MCF 10A (cell line): ENCODE results near the gene NEK9. TPM values are rescaled to one million over a fixed set of nuclear protein-coding genes. Genes with fewer than 3 reads are reported as not detected.

Source experiments
- BruUV-seq: library from RNA; stranded (reverse); fragments of 400-500 nt; replicated peaks from 2 replicates; lab custom pipeline; 2021; lab: Mats Ljungman, UMichigan
- CTCF ChIA-PET: fragments of 300-600 bp; sonication (Branson Sonifier 250); formaldehyde crosslinking; extraction: SDS; loops from one replicate; lab custom pipeline; 2021; ENCODE audit warnings: antibody characterized with exemption, inconsistent platforms; lab: Yijun Ruan, JAX
- POLR2A ChIA-PET: fragments of 300-600, 350-650 bp; sonication (Branson Sonifier 250); formaldehyde crosslinking; extraction: SDS; loops from one replicate; lab custom pipeline; 2020; ENCODE audit warnings: antibody characterized with exemption, inconsistent platforms; lab: Yijun Ruan, JAX
- DNase-seq: peaks from one replicate; pipeline ENCODE4 v3.0.0-alpha.2; 2018; ENCODE audit not compliant: unreplicated experiment
- H3K27ac Mint-ChIP-seq: one replicate; pipeline ENCODE4 v1.8.0; 2022; ENCODE audit warnings: mild to moderate bottlenecking, low read depth, mixed read lengths; ENCODE audit not compliant: unreplicated experiment
- H3K27me3 Mint-ChIP-seq: one replicate; pipeline ENCODE4 v1.8.0; 2022; ENCODE audit warnings: mixed read lengths; ENCODE audit not compliant: insufficient read depth, unreplicated experiment
- H3K36me3 Mint-ChIP-seq: one replicate; pipeline ENCODE4 v1.8.0; 2022; ENCODE audit warnings: mild to moderate bottlenecking, moderate library complexity, mixed read lengths; ENCODE audit not compliant: insufficient read depth, unreplicated experiment
- H3K4me1 Mint-ChIP-seq: one replicate; pipeline ENCODE4 v1.8.0; 2022; ENCODE audit warnings: mixed read lengths; ENCODE audit not compliant: insufficient read depth, unreplicated experiment
- H3K4me3 Mint-ChIP-seq: one replicate; pipeline ENCODE4 v1.8.0; 2022; ENCODE audit warnings: mild to moderate bottlenecking, moderate library complexity, mixed read lengths; ENCODE audit not compliant: unreplicated experiment
- H3K9me3 Mint-ChIP-seq: one replicate; pipeline ENCODE4 v1.8.0; 2022; ENCODE audit warnings: mixed read lengths; ENCODE audit not compliant: unreplicated experiment
- intact Hi-C: fragments of 100-400 bp; cut with micrococcal nuclease; formaldehyde crosslinking; loops from 2 replicates; pipeline ENCODE4 v1.14.1; 2022
- total RNA-seq: library from RNA; stranded (reverse); gene quantifications from 2 replicates; pipeline ENCODE4 v1.2.3, GENCODE V29; 2022
- TF ChIP-seq, protein P1 (sequence below): fragments of 200-600 bp; IDR thresholded peaks from one replicate; pipeline ENCODE4 v1.8.0; 2022; ENCODE audit warnings: antibody characterized with exemption, mild to moderate bottlenecking; ENCODE audit not compliant: unreplicated experiment

The NEK9 gene
- total RNA-seq, 1 experiment from 2014 or later = 112 TPM

DNA sequence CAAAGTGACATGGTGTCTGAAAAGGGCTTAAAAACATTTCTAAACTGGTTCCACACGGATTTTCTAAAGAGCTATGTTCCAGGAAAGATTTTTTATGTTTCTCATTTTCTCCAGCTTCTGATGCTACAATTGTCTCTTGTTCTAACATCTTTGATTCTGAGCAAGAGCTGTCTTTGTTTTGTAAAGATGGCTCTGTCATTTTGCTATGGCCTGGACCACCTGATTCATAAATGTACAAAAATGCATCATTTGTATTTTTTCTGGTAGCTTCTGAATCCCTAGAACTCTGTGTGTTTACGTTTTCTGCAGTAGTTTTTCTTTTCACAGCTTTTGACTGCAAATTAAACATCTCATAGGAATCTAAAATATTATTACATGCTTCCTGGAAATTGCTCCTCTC lies 78.7 kb downstream of the NEK9 start:
- ChIA-PET CTCF (interaction anchor here (1.0 to 2.4 kb wide), 3 partner anchors 40 to 187 kb away, joined by 3 to 8 read pairs (median 5); no protein-coding TSS in a partner anchor), POLR2A (interaction anchor here (0.9 to 1.6 kb wide), 2 partner anchors 16 to 248 kb away, joined by 3 read pairs; partner anchors contain the start of gene ACYP1)
- TF ChIP-seq, protein P1, sequence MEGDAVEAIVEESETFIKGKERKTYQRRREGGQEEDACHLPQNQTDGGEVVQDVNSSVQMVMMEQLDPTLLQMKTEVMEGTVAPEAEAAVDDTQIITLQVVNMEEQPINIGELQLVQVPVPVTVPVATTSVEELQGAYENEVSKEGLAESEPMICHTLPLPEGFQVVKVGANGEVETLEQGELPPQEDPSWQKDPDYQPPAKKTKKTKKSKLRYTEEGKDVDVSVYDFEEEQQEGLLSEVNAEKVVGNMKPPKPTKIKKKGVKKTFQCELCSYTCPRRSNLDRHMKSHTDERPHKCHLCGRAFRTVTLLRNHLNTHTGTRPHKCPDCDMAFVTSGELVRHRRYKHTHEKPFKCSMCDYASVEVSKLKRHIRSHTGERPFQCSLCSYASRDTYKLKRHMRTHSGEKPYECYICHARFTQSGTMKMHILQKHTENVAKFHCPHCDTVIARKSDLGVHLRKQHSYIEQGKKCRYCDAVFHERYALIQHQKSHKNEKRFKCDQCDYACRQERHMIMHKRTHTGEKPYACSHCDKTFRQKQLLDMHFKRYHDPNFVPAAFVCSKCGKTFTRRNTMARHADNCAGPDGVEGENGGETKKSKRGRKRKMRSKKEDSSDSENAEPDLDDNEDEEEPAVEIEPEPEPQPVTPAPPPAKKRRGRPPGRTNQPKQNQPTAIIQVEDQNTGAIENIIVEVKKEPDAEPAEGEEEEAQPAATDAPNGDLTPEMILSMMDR = no peak
- Mint-ChIP-seq H3K36me3 (peaks cover 26% of the 10 kb centered on the region), H3K27ac (no peak overlapping the region), H3K4me1 (peaks cover 29% of the 10 kb centered on the region), H3K27me3 (no peaks in the 10 kb centered on the region), H3K9me3 (no peaks in the 10 kb centered on the region), H3K4me3 (no peak overlapping the region)
- BruUV-seq = no TSS peak
- no peak for DNase-seq
- intact Hi-C loops = no loop called here

DNA sequence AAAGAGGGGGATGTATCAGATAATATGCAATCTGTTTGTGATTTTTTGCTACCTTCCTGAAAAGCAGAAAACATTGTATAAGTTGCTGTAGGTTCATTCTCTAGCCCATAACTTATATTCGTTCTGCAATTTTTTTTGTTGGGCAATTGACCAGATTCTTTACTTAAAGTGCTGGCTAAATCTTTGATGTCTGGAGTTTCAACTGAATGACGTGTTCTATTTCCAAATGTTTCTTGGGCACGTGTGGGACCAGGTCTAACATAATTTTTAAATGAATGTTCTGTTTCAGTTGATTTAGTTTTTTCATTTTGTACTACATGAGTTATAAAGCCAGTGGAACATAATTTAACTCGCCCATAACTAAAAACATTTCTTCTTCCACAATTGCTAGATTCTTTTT lies 79.3 kb downstream of the NEK9 start:
- TF ChIP-seq, protein P1 = no peak
- Mint-ChIP-seq H3K27me3 (no peaks in the 10 kb centered on the region), H3K27ac (no peak overlapping the region), H3K4me1 (peaks cover 29% of the 10 kb centered on the region), H3K36me3 (peaks cover 31% of the 10 kb centered on the region), H3K4me3 (no peak overlapping the region), H3K9me3 (no peaks in the 10 kb centered on the region)
- CTCF ChIA-PET = interaction anchor here (1.0 to 1.8 kb wide), 2 partner anchors 142 to 187 kb away, joined by 3 to 5 read pairs; no protein-coding TSS in a partner anchor
- BruUV-seq = no TSS peak
- POLR2A ChIA-PET = interaction anchor here (0.9 kb wide), 1 partner anchor 17 kb away, joined by 3 read pairs; the partner anchor contains the start of gene ACYP1
- intact Hi-C loops = no loop called here
- DNase-seq = no peak

DNA sequence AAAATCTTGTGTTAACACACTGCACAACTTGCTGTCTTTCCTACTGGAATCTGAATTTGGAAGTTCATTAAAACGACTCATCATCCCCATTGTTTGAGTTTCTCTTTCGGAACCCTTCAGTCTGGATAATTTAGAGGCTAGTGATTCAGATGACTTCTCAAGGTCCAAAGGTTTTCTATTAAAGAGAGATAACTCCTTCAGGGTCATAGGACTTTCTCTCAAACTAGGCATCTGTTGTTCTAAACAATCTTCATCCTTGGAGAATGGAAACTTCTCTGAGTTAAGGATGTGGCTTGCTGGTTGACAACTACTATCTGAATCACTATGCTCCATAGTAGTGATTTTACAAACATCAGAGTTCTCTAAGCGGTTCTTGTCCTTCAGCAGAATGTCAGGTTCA lies 79.9 kb downstream of the NEK9 start:
- BruUV-seq = no TSS peak
- TF ChIP-seq, protein P1 = no peak
- ChIA-PET CTCF (no interaction called here), POLR2A (no interaction called here)
- intact Hi-C loops = no loop called here
- peaks cover 36% of the 10 kb centered on the region for H3K36me3 Mint-ChIP-seq
- DNase-seq = no peak
- no peaks in the 10 kb centered on the region for H3K27me3 Mint-ChIP-seq
- no peak overlapping the region for H3K4me3 Mint-ChIP-seq
- peaks cover 29% of the 10 kb centered on the region for H3K4me1 Mint-ChIP-seq
- no peak overlapping the region for H3K27ac Mint-ChIP-seq
- H3K9me3 Mint-ChIP-seq = no peaks in the 10 kb centered on the region

DNA sequence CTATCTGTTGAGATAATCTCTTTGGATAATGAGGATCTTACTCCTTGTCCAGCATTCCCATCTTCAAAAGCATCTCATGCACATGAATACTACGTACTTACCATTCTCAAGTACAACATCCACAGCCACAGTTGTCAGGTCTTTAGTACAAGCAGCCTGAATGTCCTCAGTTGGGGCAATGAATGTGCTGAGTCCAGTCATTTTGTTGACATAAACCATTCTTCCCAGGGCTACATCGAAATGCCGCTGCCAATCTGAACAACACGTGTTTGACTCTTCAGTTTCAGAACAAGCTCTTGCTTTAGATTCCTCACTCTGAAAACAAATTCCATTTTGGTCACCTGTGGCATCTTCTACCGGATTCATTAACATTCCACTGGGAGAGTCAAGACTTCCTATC lies 80.6 kb downstream of the NEK9 start:
- Mint-ChIP-seq H3K27ac (no peak overlapping the region), H3K4me1 (peaks cover 29% of the 10 kb centered on the region), H3K4me3 (no peak overlapping the region), H3K36me3 (peaks cover 36% of the 10 kb centered on the region), H3K9me3 (no peaks in the 10 kb centered on the region), H3K27me3 (no peaks in the 10 kb centered on the region)
- intact Hi-C loops = no loop called here
- BruUV-seq = no TSS peak
- no peak for DNase-seq
- ChIA-PET POLR2A (interaction anchor here (1.0 kb wide), 1 partner anchor 22 kb away, joined by 3 read pairs; no protein-coding TSS in a partner anchor), CTCF (no interaction called here)
- TF ChIP-seq, protein P1 = no peak
